GM08714 (cell line): ENCODE results near the gene MYO3B.
"Not testable (repeated sequence)": the region's sequence is repeated elsewhere in the genome, so short reads cannot be mapped to it uniquely, and the experiment has no call there.

ENCODE experiments used
- H3K4me3 ChIP-seq: fragments of 200-500 bp; sonication (Bioruptor generic); 2 replicates; pipeline ENCODE4 v1.5.1; 2014; ENCODE audit warnings: mild to moderate bottlenecking, low read length, inconsistent platforms
- ZNF274 ChIP-seq: IDR thresholded peaks from 2 replicates; pipeline ENCODE4 v1.6.1; 2012; ENCODE audit warnings: mild to moderate bottlenecking, low read depth, low read length

The MYO3B gene

DNA sequence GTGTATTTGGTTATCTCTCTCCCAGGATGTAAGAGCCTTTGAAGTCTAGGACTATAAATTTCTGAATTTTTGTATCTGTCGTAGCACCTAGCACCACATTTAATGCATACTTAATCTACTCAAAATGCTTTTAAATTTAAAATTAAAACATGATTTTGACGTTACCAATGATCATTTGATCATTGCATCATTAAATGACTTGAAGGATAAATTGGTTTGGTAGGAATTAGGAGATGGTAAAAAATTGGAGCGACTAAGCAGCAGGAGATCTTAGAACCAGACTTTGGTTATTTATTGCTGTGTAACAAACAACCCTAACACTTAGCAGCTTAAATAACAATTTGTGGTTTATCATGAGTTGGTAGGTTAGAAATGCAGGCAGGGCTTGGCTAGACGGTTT is 84.9 kb downstream of the MYO3B start:
- TF ChIP-seq ZNF274, result no peak
- no peak overlapping the region for H3K4me3 ChIP-seq

DNA sequence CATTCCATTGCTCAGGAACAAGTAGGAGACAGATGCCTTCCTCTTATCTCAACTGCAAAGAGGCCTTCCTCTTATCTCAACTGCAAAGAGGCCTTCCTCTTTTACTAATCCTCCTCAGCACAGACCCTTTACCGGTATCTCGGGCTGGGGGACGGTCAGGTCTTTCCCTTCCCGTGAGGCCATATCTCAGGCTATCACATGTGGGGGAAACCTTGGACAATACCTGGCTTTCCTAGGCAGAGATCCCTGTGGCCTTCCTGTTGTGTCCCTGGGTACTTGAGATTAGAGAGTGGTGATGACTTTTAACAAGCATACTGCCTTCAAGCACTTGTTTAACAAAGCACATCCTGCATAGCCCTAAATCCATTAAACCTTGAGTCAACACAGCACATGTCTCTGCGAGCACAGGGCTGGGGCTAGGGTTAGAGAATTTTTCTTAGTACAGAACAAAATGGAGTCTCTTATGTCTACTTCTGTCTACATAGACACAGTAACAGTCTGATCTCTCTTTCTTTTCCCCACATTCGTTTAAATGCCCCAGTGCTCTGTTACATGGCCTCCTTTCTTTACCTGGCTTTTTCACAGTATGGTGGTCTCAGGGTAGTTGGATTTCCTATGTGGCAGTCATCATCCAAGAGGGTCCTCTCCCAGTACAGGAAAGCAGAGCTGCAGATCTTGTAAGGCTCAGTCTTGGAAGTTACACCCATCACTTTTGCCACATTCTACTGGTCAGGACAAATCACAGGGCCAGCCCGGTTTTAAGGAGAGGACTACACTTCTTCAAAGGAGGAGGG is 86.0 kb downstream of the MYO3B start:
- H3K4me3 ChIP-seq, result not testable (repeated sequence)

DNA sequence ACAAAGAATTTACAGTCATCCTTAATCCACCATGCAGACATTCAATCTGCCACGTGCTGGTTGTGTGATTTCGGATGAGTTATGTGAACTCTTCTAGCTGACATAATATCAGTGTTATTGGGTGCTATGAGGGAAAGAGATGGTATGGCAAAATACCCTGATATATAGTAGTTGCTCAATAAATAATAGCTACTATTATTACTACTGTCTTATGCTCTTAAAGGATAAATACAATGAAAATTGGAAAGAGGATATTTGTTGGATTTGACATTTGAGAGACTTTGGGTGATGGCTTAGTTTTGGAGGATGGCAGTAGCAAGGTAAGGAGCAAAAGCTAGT is 86.5 kb downstream of the MYO3B start:
- no peak overlapping the region for H3K4me3 ChIP-seq
- no peak for TF ChIP-seq ZNF274

DNA sequence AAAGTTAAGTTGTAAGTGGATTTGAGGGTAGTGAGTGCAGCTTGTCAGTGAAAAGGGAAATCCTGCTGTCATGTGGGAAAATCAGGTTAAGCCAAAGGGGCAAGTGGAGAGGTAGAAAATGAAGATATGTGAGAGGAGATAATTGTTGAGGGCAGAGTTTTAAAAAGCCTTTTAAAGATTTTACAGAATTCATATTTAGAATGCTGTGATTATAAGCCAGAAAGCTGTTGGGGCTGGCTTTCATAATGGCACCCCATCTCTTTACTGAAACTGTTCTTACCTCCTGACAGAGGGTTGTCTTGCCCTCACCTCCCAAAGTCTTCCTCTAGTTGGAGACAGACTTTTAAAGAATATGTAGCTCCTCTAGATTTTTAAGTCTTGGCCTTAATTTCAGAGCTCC is 86.9 kb downstream of the MYO3B start:
- H3K4me3 ChIP-seq, result no peak overlapping the region
- no peak for TF ChIP-seq ZNF274

DNA sequence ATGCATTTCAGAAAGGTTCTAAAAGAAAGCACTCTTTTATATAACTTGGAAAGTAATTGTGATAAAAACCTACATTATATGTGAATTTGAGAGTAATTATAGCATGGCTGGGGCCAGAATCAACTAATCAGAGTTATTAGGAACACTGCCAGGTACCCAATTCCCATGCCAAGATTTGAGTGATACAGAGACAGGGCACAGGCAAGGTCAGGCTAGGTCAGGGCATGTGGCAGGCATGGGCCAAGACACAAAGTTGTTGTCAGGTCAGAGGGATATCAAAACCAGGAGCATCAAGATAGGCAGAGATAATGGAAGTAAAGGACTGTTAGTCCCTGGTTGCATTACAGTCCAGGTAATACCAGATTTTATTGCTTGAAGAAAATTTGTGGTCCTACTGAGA is 87.4 kb downstream of the MYO3B start:
- H3K4me3 ChIP-seq, result no peak overlapping the region
- no peak for TF ChIP-seq ZNF274

DNA sequence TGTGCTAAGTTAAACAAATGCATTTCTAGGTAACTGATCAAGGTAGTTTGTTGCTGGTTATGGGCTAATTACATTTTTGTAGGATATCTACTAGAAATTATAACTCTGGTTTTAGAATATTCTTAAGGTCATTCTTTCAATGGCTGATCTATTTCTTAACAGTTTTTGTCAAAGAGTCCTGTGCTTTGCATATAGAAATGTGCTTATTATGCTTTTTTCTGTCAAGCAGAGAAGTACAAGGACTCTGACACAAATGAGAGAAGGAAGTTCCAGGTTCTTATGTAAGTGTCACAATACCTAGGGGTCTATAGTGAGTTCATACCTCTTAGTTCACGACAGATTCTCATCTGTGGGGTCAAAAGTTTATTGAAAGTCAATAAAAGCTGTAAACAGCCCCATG is 88.4 kb downstream of the MYO3B start:
- H3K4me3 ChIP-seq, result no peak overlapping the region
- TF ChIP-seq ZNF274, result no peak

DNA sequence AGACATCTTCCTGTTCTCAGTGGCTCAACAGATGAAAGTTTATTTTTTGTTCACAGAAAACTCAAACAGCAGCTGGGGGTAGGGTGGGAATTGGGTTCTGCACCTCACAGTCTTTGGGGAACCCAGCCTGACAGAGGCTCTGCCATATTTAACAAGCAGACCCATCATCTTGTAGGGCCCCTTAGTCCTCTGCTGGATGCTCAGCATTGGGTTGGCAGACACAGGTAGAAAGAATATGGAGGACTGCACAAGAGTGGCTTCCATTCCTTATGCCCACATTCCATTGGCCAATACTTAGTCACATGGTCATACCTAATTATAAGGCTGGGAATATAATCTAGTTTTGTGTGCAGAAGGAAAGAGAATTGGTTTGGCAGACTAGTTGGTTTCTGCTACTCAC is 89.1 kb downstream of the MYO3B start:
- TF ChIP-seq ZNF274, result no peak
- no peak overlapping the region for H3K4me3 ChIP-seq

DNA sequence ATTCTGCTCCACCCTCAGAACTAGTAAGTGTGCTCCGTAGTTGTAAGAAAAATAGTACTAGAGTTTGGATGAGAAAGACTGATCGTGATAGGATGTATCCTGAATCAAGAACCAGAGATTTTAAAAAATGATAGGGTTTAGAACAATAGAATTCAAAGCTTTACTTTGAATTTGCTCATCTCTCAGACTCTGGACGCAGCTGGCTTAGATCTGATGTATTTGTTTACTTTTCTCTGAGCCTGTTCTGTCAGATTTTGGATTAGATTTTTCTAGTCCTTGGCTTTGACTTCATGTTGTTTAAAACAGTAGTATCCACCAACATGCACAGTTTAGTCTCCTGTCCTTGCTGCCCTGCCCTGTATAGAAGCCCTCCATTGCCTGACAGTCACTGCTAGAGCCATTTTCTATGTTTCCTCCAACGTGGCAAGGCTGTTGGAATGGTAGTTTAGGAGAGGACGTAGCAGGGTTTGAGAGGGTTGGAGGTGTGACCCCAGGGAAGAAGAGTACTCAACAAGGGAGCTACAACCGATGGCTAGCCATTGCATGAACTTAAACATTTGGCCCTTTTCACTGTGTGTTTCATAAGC is 92.4 kb downstream of the MYO3B start:
- TF ChIP-seq ZNF274, result no peak
- H3K4me3 ChIP-seq, result no peak overlapping the region

DNA sequence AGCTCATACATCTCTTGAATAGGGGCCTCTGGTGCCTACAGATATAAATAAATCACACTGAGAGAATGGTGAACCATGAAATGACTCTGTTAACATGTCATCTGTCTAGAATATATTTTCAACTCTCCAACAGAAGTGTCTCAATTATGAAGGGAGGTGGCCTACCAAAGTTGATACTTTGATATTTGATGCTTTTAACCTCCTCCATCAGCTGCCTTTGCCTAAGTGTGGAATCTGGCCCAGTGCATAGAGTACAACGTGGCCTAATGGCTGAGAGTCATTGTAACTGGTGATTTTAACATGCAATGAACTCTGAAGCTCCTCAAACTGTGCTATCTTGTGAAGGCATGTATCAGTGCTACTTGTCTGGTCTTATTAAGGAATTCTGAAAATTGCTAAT is 93.4 kb downstream of the MYO3B start:
- no peak for TF ChIP-seq ZNF274
- no peak overlapping the region for H3K4me3 ChIP-seq

DNA sequence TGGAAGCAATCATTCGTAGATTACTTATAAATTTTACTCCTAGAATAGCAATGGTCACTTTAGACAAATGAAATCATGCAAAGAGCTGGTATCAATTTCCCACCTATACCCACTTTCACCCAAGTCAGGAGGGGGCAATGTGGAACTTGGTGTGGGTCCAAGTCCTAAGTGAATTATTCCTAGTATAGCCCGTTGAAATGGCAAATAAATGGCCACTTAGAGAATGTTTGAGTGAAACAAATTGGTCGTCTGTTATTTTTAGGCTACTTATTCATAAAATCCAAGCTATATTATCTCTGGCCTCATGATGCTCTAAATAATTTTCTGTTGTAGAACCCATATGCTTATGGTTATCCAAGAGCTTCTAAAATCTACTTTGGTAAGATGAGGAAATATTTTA is 98.1 kb downstream of the MYO3B start:
- TF ChIP-seq ZNF274, result no peak
- no peak overlapping the region for H3K4me3 ChIP-seq

DNA sequence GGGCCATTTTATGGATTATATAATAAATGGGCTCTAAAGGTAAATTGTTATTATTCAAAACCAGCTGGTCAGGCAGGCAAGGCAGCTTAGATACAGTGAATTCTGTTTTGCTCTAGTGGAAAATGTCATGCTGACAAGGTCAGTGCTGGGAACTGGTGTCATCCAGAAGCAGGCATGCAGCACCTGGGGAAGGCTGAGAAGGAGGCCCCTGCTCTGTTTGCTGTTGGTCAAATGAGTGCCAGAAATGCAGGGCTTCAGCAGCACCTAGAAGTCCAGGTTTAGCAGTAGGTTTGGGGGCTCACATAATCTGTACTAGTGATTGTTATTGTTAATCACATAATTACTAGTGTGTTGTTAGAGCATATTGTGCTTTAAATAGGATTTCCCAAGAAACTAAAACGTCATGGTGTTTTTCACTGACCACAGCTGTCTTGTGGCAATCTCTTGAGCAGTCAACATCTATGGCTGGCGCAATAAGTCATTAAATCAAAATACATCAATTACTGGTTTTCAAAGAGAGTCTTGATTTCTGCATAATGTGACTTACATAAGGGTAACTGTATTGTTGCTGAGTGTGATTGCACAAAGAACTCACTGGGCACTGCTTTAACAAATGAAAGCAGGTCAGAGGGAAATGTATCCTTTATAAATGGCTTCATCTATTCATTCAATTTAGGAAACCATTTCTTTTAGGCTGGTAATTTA is 99.1 kb downstream of the MYO3B start:
- no peak for TF ChIP-seq ZNF274
- no peak overlapping the region for H3K4me3 ChIP-seq

DNA sequence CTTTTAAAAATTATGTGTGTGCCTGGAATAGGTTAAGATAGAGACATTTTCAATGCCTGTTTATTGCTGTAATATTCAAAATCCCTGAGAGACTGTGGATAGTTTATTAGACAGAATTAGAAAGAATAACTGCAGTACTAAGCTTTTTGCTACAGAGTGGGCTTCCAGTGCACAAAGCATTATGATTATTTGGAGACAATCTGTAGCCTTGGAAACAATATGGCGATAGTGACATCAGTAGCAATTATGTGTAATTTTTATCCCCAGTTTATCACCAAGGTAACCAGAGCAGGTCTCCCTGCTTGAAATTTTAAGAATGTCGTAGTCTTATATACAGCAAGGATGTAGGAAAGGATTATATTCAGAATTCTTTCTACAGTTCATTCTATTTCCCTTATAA is 100.0 kb downstream of the MYO3B start:
- H3K4me3 ChIP-seq, result no peak overlapping the region
- no peak for TF ChIP-seq ZNF274

DNA sequence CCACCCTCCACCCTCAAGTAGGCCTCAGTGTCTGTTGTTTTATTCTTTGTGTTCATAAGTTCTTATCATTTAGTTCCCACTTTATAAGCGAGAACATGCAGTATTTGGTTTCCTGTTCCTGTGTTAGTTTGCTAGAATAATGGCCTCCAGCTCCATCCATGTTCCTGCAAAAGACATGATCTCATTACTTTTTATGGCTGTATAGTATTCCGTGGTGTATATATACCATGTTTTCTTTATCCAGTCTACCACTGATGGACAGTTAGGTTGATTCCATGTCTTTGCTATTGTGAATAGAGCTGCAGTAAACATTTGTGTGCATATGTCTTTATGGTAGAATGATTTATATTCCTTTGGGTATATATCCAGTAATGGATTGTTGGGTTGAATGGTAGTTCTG is 101.7 kb downstream of the MYO3B start:
- not testable (repeated sequence) for H3K4me3 ChIP-seq

DNA sequence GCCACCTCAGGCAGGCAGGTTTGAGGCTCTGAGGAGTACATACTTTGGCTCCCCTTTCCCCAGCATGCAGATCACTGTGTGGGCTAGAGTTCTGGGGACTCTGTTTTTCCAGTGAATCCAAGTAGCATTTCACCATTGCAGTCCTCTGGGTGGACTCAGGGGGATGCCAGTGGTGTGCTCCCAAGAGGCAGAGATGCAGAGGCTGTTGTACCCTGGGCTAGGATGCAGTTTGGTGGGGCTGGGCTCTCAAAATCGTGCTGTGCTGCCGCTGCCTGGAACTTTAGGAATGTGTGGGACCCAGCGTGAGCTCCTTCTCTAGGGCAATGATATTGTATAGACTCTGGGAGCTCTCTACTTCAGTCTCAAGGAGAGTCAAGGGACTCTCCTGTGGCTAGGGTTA is 104.9 kb downstream of the MYO3B start:
- no peak overlapping the region for H3K4me3 ChIP-seq
- no peak for TF ChIP-seq ZNF274

DNA sequence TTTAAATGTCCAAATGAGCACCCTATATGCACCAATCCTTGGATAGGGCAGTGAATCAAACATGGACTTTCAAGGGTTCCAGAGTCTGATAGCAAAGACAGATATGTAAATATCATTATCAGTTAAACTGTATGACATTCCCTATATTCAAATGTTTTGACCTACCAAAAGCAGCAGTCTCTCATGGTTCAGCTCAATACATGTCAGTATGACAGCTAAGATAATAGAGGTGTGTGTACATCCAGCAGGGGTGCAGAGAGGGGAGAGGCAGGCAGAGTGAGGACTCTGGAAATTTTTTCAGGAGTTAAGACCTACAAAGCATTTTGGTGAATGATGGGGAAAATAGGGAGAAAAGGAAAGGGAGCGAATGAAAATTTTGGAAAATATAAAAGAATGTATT is 106.3 kb downstream of the MYO3B start:
- H3K4me3 ChIP-seq, result no peak overlapping the region
- no peak for TF ChIP-seq ZNF274
